K562 (cell line): ENCODE measurements around the gene CPED1.

ENCODE experiments used
- KAT2B ChIP-seq: IDR thresholded peaks from one replicate; pipeline ENCODE4 v1.6.1; 2012; ENCODE audit warnings: low read depth, mild to moderate bottlenecking, control low read depth, inconsistent platforms, low read length, moderate library complexity
- POLR2AphosphoS5 ChIP-seq: IDR thresholded peaks from 2 replicates; pipeline ENCODE4 v1.6.1; 2011; ENCODE audit warnings: mild to moderate bottlenecking, low read depth, low read length, moderate library complexity; ENCODE audit not compliant: control insufficient read depth, insufficient read depth
- TF ChIP-seq, protein P1 (sequence below), 3 experiments: IDR thresholded peaks in 2 of 3; conservative IDR thresholded peaks in 1 of 3; 2 replicates each; pipeline ENCODE4 v1.5.1; 2011 to 2012; ENCODE audit warnings: low read length in 3 of 3, mild to moderate bottlenecking in 3 of 3, control low read depth in 2 of 3, improper control_type of control experiment in 1 of 3, inconsistent platforms in 1 of 3, low read depth in 1 of 3, mixed read lengths in 1 of 3, moderate library complexity in 1 of 3; ENCODE audit not compliant: insufficient read depth in 2 of 3

DNA sequence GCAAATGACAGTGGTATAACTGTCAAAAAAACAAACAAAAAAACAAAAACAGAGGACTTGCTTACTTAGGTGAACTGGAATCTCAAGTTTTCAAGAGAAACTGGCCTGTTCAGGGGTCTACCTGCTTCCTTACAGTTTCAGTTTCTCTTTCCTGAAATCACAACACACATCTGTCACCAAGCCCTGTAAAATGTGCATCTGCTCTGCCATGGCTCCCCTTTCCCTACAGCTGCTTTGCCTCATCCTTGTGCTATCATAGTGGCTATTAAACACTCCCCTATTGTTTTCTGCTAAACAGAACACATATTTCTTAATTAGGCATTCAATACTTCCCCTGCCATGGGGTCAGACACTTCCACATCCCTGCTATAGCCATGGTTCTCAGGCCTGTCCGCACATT is 37.6 kb downstream of the CPED1 start:
- TF ChIP-seq, protein P1, sequence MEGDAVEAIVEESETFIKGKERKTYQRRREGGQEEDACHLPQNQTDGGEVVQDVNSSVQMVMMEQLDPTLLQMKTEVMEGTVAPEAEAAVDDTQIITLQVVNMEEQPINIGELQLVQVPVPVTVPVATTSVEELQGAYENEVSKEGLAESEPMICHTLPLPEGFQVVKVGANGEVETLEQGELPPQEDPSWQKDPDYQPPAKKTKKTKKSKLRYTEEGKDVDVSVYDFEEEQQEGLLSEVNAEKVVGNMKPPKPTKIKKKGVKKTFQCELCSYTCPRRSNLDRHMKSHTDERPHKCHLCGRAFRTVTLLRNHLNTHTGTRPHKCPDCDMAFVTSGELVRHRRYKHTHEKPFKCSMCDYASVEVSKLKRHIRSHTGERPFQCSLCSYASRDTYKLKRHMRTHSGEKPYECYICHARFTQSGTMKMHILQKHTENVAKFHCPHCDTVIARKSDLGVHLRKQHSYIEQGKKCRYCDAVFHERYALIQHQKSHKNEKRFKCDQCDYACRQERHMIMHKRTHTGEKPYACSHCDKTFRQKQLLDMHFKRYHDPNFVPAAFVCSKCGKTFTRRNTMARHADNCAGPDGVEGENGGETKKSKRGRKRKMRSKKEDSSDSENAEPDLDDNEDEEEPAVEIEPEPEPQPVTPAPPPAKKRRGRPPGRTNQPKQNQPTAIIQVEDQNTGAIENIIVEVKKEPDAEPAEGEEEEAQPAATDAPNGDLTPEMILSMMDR (IDR thresholded peaks at IDR 0.05 in 2 of 3, conservative IDR thresholded peaks at IDR 0.05 in 1 of 3; ENCODE audit: insufficient read depth in 2 of 3, low read depth in 1 of 3, low read length in 3 of 3): no peak
- TF ChIP-seq POLR2AphosphoS5 (no peak), KAT2B (no peak)
